ENCODE results near the gene CABP4.
A peak's percentile ranks its signal among the peaks of the same experiment; 100 is the strongest.
"Not testable (repeated sequence)": the region's sequence is repeated elsewhere in the genome, so short reads cannot be mapped to it uniquely, and the experiment has no call there.

Gene CABP4

DNA sequence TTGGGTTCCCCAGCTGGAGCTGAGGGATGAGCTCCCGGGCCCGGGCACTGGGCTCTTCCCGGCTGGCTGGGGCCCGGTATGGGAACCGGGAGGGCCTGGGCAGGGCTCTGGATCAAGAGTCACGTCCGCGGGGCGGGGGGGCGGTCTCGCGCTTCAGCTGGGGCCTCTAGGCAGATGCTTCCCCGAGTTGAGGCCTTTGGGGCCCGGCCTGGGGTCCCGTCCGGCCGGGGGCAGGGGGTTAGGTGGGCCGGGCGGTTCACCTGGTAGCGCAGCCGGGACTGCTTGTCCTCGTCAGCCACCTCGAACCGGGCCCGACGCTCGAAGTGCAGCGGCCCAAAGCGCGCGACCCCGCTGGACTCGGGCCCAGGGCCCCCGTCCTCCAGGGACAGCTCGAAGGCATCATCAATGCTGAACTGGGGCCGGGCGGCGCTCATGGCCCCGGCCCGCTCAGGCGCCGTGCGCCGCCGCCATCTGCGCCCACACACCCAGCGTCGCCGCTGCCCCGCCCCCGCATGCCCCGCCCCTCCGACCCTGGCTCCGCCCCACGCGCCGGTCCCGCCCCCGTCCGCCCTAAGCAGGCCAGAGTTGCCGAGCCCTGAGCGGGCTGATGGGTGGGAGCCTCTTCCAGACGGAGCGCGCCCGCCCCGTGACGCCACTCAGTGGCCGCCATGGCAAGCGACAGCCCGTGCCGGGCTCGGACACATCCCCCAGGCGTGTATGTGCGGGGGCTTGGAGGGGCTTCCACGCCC, 13.8 kb downstream of the CABP4 start, which contains the start of gene TMEM134:
Gene TMEM134, minus strand, starts transcription at position 493 of the 749 bp plus-strand sequence. Its CDS starts 59 bp downstream, at position 434.
- intact Hi-C loops (cut with DNase I): loop anchor here (1.0 to 2.0 kb wide), 3 partner anchors 14 to 68 kb away; partner anchors contain the start of genes AIP, PITPNM1 and PPP1CA
- peak; percentile 89 to 99 (median 94) for DNase-seq

DNA sequence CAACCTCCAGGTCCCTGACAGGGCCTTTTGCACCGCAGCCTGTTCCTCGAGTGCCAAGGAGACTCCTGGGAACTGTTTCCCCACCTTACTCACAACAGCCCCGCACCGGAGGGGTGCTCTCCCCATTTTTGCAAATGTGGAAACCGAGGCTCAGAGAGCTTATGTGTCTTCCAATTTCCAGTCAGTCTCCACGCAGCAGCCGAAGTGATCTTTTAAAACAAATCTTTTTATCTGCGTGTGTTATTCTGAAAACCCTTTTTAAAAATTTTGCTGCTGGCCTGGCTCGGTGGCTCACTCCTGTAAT, 14.3 kb downstream of the CABP4 start:
- DNase-seq: no peak
- intact Hi-C loops (cut with DNase I): loop anchor here (1.0 to 2.0 kb wide), 2 partner anchors 13 to 68 kb away; partner anchors contain the start of genes AIP and PPP1CA

DNA sequence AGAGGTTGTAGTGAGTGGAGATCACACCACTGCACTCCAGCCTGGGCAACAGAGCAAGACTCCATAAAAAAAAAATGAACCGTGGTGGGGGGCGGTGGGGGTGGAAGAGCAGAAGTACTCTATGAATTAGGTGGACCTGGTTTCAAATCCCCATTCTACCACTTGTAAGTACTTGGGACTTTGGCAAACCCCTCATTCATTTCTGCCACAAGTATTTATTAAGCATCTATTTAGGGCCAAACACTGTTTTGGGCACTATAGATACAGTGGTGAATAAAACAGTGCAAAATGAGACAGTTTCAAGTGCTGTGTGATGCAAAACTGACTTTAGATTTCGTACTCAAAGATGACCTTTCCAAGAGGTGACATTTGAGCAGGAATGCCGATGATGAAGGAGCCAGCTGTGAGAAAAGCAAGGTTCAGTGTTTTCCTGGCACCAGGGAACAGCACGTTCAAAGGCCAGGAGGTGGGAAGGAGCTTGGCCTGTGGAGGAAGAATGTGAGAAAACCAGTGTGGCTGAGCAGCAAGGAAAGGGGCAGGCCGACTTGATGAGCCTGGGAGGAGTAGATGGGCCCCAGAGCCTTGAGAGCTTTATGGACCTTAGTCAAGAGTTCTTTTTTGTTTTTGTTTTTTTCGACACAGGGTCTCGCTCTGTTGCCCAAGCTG, 15.3 kb downstream of the CABP4 start:
- intact Hi-C loops (cut with DNase I): loop anchor here (5.0 kb wide), 1 partner anchor 38 kb away; no protein-coding TSS in a partner anchor
- DNase-seq: no peak

DNA sequence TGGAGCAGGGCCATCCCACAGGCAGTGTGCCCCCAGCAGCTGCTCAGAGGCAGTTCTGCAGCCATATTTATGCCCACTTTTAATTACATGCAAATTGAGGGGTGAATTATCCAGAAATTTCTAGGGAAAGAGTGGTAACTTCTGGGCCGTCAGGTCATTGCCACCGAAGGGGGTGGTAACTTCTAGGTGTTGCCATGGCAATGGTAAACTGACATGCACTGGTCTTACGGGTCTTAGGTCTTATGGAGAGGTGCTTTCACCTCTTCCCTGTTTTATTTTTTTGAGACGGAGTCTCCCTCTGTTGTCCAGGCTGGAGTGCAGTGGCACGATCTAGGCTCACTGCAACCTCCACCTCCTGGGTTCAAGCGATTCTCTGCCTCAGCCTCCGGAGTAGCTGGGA, 17.7 kb downstream of the CABP4 start:
- DNase-seq: no peak
- intact Hi-C loops (cut with DNase I): loop anchor here (5.0 kb wide), 1 partner anchor 41 kb away; no protein-coding TSS in a partner anchor

DNA sequence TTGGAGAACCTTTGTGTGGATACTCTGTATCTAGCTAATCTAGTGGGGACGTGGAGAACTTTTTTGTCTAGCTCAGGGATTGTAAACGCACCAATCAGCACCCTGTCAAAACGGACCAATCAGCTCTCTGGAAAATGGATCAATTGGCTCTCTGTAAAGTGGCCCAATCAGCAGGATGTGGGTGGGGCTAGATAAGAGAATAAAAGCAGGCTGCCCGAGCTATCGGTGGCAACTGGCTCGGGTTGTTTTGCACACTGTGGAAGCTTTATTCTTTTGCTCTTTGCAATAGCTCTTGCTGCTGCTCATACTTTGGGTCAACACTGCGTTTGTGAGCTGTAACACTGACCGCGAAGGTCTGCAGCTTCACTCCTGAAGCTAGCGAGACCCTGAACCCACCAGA, 21.5 kb downstream of the CABP4 start:
- DNase-seq; intact Hi-C loops (cut with DNase I): not testable (repeated sequence)

DNA sequence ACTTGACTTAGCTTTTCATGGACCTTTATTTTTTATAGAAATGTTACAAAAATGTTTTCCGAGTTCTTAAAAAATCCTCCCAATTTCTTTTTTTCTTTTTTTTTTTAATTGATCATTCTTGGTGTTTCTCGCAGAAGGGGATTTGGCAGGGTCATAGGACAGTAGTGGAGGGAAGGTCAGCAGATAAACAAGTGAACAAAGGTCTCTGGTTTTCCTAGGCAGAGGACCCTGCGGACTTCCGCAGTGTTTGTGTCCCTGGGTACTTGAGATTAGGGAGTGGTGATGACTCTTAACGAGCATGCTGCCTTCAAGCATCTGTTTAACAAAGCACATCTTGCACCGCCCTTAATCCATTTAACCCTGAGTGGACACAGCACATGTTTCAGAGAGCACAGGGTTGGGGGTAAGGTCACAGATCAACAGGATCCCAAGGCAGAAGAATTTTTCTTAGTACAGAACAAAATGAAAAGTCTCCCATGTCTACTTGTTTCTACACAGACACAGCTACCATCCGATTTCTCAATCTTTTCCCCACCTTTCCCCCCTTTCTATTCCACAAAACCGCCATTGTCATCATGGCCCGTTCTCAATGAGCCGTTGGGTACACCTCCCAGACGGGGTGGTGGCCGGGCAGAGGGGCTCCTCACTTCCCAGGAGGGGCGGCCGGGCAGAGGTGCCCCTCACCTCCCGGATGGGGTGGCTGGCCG, 22.3 kb downstream of the CABP4 start:
- intact Hi-C loops (cut with DNase I); DNase-seq: not testable (repeated sequence)

DNA sequence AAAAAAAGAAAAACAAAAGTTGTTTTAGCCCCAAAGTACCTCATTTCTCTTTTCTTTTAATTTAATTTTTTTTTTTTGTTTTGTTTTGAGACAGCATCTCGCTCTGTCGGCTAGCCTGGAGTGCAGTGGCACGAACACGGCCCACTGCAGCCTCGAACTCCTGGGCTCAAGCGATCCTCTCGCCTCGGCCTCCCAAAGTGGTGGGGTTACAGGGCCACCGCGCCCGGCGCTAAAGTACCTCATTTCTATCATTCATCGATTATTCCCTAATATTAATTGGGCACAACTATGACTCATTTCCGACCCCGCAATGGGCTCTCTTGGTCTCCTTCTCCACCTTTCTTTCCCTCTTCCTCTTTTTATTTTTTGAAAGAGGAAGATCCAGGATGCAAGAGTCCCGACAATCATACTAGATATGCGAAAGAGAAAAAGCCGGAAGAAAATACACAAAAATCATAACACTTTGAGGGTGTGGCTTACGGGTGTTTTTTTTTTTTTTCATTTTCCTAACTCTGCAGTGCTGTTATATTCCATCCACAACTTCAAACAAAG, 27.2 kb downstream of the CABP4 start:
- intact Hi-C loops (cut with DNase I): loop anchor here (2.0 kb wide), 1 partner anchor 14 kb away; the partner anchor contains the start of gene TMEM134
- no peak for DNase-seq

DNA sequence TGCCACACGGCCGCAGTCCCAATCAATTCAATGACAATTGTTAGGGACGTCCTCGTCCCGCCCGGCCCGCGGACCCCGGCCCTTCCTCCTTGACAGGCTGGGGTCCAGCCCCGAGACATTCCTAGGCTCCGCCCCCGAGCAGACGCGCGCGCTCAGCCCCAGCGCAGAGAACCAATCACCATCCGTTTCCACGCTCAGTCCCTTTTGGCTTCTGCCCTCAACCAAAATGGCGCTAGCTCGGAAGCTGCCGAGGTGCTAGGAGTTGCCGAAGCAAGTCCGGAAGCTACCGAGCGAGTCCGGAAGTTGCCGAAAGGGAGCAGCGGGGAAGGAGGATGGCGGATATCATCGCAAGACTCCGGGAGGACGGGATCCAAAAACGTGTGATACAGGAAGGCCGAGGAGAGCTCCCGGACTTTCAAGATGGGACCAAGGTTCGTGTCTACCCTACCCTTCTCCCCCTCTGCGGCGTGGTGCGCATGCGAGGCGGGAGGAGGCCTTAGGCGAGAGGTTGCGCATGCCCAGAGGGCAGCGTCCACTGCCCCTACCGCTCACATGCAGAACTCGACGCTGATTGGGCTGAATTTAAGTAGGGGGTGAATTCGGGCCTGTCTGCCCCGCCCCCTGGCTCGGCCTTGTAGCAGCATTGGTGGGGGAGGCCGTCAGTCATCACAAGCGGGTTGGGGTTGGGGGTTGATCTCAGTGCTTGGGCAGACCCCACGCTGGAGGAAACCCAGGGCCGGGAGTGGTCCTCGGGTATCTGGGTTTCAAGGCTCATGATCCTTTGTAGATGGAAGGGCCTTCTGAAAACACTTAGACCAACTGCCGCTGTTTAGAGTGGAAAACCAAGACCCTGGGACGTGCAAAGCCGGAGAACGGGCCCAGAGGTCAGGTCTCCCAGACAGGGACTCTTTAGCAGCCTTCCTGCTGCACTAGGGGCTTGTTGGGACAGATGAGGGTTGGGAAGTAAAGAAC, 28.0 kb downstream of the CABP4 start, which contains the start of gene AIP:
Gene AIP, plus strand, starts transcription at position 200 of the 972 bp plus-strand sequence. Its CDS starts 133 bp downstream, at position 333.
- peak; percentile 92 to 99 (median 96) for DNase-seq
- intact Hi-C loops (cut with DNase I): loop anchor here (2.0 kb wide), 1 partner anchor 14 kb away; the partner anchor contains the start of gene TMEM134

DNA sequence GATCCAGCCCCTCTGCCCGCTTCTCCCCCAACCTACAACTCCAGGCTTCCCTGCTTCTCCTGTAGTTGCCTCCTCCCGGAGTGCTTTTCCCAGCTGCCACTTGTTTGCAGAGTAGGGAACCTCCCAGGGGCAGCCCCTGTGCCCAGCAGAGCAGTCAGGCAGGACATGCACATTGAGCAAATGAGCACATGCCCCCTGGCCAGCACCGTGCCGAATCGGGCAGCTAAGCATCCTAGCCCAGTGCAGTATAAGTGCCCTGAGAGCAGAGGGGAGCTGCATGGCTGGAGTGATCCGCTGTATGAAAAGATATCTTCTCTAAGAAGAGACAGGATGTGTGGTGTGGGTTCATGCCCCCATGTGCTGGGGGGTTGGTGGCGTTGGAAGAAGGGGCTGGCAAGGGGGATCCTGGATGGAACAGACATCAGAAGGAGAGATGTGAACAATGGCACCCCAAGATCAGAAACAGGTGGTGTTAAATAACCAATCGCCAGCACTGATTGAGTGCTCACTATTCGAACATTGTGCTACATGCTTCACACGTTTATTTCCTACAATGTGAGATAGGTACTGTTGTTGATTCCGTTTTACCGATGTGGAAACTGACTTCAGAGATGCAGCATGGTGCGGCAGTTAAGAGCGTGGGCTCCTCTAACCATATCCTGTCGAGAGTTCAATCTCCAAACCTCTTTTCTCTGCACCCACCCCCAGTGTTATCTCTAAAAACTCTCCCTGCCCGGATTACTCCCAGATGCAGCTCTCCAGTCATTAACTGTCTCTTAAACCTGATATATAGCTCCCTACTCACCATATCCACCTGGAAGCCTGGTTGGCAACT, 28.9 kb downstream of the CABP4 start:
- no peak for DNase-seq
- intact Hi-C loops (cut with DNase I): loop anchor here (2.0 kb wide), 2 partner anchors 15 kb away; partner anchors contain the start of gene TMEM134

DNA sequence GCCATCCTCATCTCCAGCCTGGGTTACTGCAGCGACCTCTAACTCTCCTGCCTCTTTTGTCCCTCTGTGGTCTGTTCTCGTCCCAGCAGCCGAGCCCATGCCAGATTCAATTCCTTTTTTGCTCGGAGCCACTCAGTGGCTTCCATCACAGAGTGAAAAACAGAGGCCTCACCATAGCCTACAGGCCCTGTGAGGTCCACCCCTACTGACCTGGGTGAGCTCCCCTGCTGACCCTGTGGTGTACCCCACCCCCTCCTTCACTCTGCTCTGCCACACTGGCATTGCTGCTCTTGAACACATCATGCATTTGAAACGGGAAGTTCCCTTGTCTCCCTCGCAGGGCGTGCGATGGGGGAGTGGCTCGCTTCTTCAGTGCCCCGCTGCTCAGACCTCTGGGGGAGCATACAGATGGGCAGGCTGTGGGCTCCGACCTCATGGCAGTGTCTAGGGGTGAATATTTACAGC, 29.7 kb downstream of the CABP4 start:
- no peak for DNase-seq
- intact Hi-C loops (cut with DNase I): loop anchor here (2.0 kb wide), 1 partner anchor 14 kb away; no protein-coding TSS in a partner anchor

DNA sequence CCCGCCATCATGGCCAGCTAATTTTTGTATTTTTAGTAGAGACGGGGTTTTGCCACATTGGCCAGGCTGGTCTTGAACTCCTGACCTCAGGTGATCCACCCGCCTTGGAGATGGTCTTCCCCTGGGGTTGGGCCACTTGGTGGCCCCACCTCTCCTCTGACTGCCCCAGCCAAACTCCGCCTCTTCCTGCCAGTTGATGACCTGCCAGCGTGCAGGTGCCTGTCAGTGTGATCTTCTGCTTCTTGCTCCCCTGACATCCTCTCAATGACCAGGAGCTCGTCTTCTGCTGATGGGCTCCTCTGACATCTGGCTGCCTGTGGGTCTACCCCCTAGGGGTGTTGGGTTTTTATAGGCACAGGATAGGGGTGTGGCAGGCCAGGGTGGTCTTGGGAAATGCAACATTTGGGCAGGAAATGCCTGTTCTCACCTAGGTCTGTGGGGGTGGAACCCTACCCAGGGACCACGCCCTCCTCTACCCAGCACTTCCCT, 30.8 kb downstream of the CABP4 start:
- intact Hi-C loops (cut with DNase I): loop anchor here (2.0 kb wide), 1 partner anchor 13 kb away; no protein-coding TSS in a partner anchor
- DNase-seq: peak in 2 of 10 donors; percentile 47 to 55

DNA sequence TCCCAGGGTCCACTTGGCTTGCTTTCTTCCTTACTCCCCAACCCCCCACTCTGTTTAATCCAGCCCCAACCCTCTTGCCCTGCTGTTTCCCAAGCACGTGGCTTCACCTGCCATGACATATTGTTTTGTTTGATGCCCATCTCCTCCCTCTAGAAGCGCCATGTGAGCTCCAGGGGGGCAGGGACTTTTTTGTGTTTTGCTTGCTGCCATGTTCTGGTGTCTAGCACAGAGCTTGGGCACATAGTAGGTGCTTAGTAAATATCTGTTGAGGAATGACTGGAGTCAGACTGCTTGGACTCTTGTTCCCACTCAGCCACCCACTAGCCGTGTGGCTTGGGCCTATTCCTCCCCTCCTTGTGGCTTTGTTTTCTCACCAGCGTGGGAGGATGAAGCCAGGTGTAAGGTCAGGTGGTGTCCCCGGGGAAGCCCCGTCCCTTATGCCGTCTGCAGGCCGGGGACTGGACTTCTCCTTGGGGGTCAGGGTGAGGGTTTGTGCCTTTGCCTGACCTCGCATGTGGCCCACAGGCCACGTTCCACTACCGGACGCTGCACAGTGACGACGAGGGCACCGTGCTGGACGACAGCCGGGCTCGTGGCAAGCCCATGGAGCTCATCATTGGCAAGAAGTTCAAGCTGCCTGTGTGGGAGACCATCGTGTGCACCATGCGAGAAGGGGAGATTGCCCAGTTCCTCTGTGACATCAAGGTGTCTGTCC, 31.5 kb downstream of the CABP4 start:
- DNase-seq: no peak
- intact Hi-C loops (cut with DNase I): no loop called here

DNA sequence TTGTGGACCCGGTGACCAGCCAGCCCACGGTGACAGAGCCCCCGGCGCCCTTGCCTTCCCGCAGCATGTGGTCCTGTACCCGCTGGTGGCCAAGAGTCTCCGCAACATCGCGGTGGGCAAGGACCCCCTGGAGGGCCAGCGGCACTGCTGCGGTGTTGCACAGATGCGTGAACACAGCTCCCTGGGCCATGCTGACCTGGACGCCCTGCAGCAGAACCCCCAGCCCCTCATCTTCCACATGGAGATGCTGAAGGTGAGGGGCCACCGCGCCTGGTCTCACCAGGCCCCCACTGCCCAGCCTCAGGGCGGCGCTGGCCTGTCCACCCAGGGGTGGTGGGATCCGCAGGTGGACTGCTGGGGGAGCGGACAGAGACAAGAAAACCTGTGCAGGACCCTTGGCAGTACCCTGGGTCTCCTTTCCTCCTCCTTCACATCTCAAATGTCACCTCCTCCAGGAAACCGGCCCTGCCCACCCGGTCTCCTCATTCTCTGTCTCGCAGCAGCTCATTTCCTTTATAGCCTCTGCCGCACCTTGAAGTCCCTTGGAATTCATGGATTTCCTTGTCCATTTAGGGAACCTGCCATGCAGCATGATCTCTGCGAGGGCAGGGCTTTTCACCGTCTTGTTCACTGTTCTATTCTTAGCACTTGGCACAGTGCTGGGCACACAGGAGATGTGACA, 34.2 kb downstream of the CABP4 start:
- DNase-seq: no peak
- intact Hi-C loops (cut with DNase I): no loop called here

DNA sequence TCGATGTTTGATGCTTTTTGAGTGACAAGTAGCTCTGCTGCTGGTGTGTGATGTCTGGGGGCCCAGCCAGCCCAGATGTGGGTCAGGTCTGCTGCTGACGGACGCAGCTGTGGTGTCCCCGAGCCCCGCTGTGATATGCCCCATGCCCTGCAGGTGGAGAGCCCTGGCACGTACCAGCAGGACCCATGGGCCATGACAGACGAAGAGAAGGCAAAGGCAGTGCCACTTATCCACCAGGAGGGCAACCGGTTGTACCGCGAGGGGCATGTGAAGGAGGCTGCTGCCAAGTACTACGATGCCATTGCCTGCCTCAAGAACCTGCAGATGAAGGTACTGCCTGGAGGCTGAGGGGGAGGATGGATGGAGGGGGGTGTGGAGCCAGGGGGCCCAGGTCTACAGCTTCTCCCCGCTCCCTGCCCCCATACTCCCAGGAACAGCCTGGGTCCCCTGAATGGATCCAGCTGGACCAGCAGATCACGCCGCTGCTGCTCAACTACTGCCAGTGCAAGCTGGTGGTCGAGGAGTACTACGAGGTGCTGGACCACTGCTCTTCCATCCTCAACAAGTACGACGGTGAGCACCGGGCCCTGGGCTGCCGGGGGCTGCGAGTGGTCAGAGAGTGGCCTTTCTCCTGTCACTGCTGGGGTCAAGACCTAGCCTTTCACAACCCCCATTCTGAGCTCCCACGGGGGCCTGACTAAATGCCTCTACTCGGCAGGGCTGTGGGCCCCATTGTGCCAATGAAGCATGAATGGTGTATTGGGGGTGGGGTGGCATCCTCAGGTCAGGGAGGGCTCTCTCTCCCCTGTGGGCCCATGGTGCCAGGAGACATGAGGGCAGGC, 35.0 kb downstream of the CABP4 start:
- DNase-seq: no peak
- intact Hi-C loops (cut with DNase I): no loop called here

DNA sequence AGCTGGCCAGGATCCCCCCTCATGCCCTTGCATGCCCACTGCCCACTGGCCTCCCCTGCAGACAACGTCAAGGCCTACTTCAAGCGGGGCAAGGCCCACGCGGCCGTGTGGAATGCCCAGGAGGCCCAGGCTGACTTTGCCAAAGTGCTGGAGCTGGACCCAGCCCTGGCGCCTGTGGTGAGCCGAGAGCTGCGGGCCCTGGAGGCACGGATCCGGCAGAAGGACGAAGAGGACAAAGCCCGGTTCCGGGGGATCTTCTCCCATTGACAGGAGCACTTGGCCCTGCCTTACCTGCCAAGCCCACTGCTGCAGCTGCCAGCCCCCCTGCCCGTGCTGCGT, 35.5 kb downstream of the CABP4 start:
- intact Hi-C loops (cut with DNase I): no loop called here
- DNase-seq: peak in 2 of 10 donors; percentile 74 to 81
